ENCODE results near the gene IGLL5. TPM values are rescaled to one million over a fixed set of nuclear protein-coding genes. Genes with fewer than 3 reads are reported as not detected.

The IGLL5 gene
- total RNA-seq, 1 donor from 2014 or later: not detected

DNA sequence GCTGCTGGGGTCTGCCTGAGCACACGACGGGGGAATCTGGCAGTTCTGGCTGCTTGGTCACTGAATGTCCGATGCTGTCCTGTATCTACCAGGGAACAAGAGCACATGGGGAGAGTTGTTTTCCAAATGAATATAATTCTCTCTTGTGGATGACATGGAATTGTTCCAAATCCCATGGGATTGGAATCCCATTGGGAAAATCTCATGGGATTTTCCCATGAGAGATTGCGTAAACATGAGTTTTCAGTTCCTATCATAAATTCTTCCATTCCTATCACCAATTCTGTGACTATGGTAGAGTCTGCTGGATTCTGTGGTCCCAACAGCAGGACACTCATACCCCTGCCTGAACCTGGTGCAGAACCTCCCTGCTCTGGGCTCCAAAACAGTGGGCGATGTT is 35.6 kb upstream of the IGLL5 start:
- no peaks in the 10 kb centered on the region for H3K36me3 Mint-ChIP-seq
- H3K4me1 Mint-ChIP-seq (ENCODE audit: unreplicated experiment): no peaks in the 10 kb centered on the region
- no peak for DNase-seq (ENCODE audit: extremely low spot score, unreplicated experiment)
- peaks cover 52% of the 10 kb centered on the region for H3K27me3 Mint-ChIP-seq
- no peak overlapping the region for H3K27ac Mint-ChIP-seq
- no peak overlapping the region for H3K4me3 Mint-ChIP-seq
- H3K9me3 Mint-ChIP-seq: no peaks in the 10 kb centered on the region
- TF ChIP-seq, protein P1, sequence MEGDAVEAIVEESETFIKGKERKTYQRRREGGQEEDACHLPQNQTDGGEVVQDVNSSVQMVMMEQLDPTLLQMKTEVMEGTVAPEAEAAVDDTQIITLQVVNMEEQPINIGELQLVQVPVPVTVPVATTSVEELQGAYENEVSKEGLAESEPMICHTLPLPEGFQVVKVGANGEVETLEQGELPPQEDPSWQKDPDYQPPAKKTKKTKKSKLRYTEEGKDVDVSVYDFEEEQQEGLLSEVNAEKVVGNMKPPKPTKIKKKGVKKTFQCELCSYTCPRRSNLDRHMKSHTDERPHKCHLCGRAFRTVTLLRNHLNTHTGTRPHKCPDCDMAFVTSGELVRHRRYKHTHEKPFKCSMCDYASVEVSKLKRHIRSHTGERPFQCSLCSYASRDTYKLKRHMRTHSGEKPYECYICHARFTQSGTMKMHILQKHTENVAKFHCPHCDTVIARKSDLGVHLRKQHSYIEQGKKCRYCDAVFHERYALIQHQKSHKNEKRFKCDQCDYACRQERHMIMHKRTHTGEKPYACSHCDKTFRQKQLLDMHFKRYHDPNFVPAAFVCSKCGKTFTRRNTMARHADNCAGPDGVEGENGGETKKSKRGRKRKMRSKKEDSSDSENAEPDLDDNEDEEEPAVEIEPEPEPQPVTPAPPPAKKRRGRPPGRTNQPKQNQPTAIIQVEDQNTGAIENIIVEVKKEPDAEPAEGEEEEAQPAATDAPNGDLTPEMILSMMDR (conservative IDR thresholded peaks at IDR 0.05): no peak

DNA sequence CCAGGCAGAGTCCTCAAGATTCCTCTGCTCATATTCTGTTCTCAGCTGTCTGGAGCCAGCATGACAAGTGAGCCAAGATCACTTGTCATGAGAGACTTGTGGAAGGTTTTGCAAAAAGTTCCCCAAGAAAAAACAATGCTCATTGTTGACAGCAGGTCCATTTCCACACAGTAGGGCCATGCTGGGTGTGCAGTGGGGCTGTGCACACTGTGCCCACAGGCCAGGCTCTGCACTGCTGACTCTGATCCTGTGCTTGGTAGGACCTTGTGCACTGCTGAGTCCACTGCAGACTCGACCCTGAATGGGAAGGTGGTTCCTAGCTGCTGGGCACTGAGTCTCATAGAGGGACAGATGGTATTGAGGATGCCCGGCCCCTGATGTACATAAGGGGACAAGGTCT is 33.9 kb upstream of the IGLL5 start:
- no peaks in the 10 kb centered on the region for H3K36me3 Mint-ChIP-seq
- H3K27me3 Mint-ChIP-seq: peaks cover 45% of the 10 kb centered on the region
- H3K27ac Mint-ChIP-seq: no peak overlapping the region
- no peak overlapping the region for H3K4me3 Mint-ChIP-seq
- no peaks in the 10 kb centered on the region for H3K9me3 Mint-ChIP-seq
- TF ChIP-seq, protein P1 (conservative IDR thresholded peaks at IDR 0.05): no peak
- no peak for DNase-seq (ENCODE audit: extremely low spot score, unreplicated experiment)
- H3K4me1 Mint-ChIP-seq (ENCODE audit: unreplicated experiment): no peaks in the 10 kb centered on the region

DNA sequence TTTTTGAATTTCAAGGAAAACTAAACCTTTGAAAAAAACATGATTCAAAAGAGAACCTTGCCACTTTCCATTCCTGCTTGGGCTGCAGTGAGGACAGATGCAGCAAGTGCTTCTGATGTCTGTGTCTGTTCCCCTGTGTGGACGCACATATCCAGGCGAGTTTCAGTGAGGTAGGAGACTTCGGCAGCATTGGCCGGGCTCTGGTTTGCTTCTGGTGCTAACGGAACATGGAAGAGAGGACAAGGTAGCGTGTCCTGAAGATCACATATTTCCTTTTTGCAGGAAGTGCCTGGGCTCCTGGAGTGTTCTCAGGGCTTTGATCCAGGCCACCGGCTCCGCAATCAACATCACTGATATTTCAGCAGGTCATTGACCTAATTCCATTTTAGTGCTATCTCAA is 33.1 kb upstream of the IGLL5 start:
- H3K4me1 Mint-ChIP-seq (ENCODE audit: unreplicated experiment): no peaks in the 10 kb centered on the region
- TF ChIP-seq, protein P1 (conservative IDR thresholded peaks at IDR 0.05): no peak
- no peak overlapping the region for H3K4me3 Mint-ChIP-seq
- H3K36me3 Mint-ChIP-seq: no peaks in the 10 kb centered on the region
- no peak overlapping the region for H3K27ac Mint-ChIP-seq
- H3K9me3 Mint-ChIP-seq: no peaks in the 10 kb centered on the region
- DNase-seq (ENCODE audit: extremely low spot score, unreplicated experiment): no peak
- H3K27me3 Mint-ChIP-seq: peaks cover 51% of the 10 kb centered on the region

DNA sequence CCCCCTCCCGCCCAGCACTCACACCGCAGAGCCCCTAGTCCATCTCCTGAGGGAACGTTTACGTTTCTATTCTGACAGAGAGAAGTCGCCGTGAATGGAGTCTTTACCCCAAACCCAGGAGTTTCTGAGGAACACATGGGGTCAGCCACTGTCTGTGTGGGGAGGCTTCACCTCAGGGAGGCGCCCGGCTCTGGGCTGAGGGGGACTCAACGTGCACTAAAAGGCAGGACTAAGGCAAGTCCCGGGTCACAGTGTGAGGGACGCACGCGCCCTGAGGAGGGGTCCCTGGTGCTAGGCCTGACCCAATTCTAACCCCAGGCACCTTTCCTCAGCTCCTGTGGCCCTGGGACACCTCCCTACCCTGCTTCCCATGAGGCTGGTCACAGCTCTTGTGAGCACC is 32.5 kb upstream of the IGLL5 start:
- Mint-ChIP-seq H3K9me3 (no peaks in the 10 kb centered on the region), H3K4me3 (no peak overlapping the region), H3K27ac (no peak overlapping the region), H3K36me3 (no peaks in the 10 kb centered on the region), H3K4me1 (ENCODE audit: unreplicated experiment) (no peaks in the 10 kb centered on the region), H3K27me3 (peaks cover 55% of the 10 kb centered on the region)
- no peak for DNase-seq (ENCODE audit: extremely low spot score, unreplicated experiment)
- TF ChIP-seq, protein P1 (conservative IDR thresholded peaks at IDR 0.05): no peak

GRCh38 chr22:22855617-22856308 is 31.9 kb upstream of the IGLL5 start:
- Mint-ChIP-seq H3K4me3 (no peak overlapping the region), H3K36me3 (no peaks in the 10 kb centered on the region), H3K4me1 (ENCODE audit: unreplicated experiment) (no peaks in the 10 kb centered on the region), H3K27ac (no peak overlapping the region), H3K9me3 (no peaks in the 10 kb centered on the region), H3K27me3 (peaks cover 61% of the 10 kb centered on the region)
- TF ChIP-seq, protein P1 (conservative IDR thresholded peaks at IDR 0.05): peak; percentile 66
- DNase-seq (ENCODE audit: extremely low spot score, unreplicated experiment): no peak

Data from type B pancreatic cell (in vitro differentiated cells).